ENCODE measurements around the gene SEC23A.
"Not testable (repeated sequence)": the region's sequence is repeated elsewhere in the genome, so short reads cannot be mapped to it uniquely, and the experiment has no call there.

Gene SEC23A

DNA sequence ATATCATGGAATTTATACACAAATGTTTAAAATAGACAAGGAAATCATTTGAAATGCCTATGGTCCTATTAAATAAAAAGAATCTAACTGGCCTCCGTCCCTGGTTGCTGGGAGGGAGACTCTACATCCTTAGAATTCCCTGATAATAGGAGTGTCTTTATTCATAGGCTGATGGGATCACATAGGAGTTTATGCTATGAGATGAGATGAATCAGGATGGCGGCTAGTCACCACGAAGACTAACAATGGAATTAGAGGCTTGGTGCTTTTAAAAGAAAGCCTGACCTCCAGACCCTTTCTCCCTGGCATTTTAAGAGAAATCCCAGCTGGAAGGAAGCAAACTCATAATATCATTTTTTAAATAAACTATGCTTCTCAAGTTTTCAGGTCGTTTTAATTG, 69.7 kb downstream of the SEC23A start:
- Mint-ChIP-seq H3K36me3 (ENCODE audit: low read depth) (peaks cover 40% of the 10 kb centered on the region), H3K27me3 (no peaks in the 10 kb centered on the region), H3K4me3 (no peak overlapping the region), H3K9me3 (no peaks in the 10 kb centered on the region), H3K4me1 (ENCODE audit: low read depth) (peaks cover 13% of the 10 kb centered on the region), H3K27ac (no peak overlapping the region)
- intact Hi-C loops (cut with micrococcal nuclease) = no loop called here

- no peaks in the 10 kb centered on the region for H3K9me3 Mint-ChIP-seq
- H3K27ac Mint-ChIP-seq = no peak overlapping the region
- peaks cover 49% of the 10 kb centered on the region for H3K36me3 Mint-ChIP-seq (ENCODE audit: low read depth)
- H3K4me3 Mint-ChIP-seq = no peak overlapping the region
- intact Hi-C loops (cut with micrococcal nuclease) = no loop called here
- H3K27me3 Mint-ChIP-seq = no peaks in the 10 kb centered on the region
- peaks cover 6% of the 10 kb centered on the region for H3K4me1 Mint-ChIP-seq (ENCODE audit: low read depth)
Observed at GRCh38 chr14:39030209-39030608, 72.8 kb downstream of the SEC23A start.

DNA sequence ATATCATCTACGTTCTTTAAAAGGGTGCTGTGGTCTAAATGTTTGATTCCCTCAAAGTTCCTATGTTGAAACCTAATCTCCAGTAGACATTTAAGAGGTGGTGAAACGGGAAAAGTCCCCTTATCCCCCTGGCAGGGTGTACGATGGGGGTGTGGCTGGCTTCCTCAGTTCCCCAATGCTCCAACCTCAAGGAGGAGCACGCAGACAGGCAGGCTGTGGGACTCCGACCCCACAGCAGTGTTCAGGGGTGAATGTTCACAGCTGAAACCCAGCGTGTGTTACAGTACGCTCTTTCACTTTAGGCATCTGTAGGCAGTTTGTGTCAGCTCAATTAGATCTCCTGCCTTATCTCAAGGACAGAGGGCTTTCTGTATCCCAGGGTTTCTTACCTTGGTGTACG, 73.2 kb downstream of the SEC23A start:
- no peaks in the 10 kb centered on the region for H3K27me3 Mint-ChIP-seq

DNA sequence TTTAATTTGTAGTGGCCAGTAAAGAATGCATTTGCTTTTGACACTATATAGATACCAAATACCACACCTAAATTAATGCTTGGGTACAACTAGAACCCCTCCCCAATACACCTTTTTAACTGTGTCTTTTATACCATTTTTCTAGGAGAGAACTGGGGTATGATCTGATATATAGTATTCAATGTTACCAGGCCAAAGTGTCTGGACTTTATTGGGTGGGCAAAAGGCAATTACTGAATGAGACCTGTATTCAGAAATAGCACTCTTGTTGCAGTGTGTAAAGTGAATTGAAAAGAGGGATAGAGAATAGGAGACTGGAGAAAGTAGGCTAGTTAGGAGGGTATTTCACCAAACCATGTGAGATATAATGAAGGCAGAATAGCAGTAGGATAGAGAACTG, 74.4 kb downstream of the SEC23A start:
- intact Hi-C loops (cut with micrococcal nuclease) = no loop called here
- Mint-ChIP-seq H3K27ac (no peak overlapping the region), H3K27me3 (no peaks in the 10 kb centered on the region), H3K4me1 (ENCODE audit: low read depth) (peaks cover 6% of the 10 kb centered on the region), H3K9me3 (no peaks in the 10 kb centered on the region), H3K36me3 (ENCODE audit: low read depth) (peaks cover 49% of the 10 kb centered on the region), H3K4me3 (no peak overlapping the region)

More for the DNA sequence above, 73.2 kb downstream of the SEC23A start:
- Mint-ChIP-seq H3K4me3 (no peak overlapping the region), H3K36me3 (ENCODE audit: low read depth) (peaks cover 49% of the 10 kb centered on the region), H3K4me1 (ENCODE audit: low read depth) (peaks cover 6% of the 10 kb centered on the region), H3K9me3 (no peaks in the 10 kb centered on the region), H3K27ac (no peak overlapping the region)
- intact Hi-C loops (cut with micrococcal nuclease) = no loop called here

DNA sequence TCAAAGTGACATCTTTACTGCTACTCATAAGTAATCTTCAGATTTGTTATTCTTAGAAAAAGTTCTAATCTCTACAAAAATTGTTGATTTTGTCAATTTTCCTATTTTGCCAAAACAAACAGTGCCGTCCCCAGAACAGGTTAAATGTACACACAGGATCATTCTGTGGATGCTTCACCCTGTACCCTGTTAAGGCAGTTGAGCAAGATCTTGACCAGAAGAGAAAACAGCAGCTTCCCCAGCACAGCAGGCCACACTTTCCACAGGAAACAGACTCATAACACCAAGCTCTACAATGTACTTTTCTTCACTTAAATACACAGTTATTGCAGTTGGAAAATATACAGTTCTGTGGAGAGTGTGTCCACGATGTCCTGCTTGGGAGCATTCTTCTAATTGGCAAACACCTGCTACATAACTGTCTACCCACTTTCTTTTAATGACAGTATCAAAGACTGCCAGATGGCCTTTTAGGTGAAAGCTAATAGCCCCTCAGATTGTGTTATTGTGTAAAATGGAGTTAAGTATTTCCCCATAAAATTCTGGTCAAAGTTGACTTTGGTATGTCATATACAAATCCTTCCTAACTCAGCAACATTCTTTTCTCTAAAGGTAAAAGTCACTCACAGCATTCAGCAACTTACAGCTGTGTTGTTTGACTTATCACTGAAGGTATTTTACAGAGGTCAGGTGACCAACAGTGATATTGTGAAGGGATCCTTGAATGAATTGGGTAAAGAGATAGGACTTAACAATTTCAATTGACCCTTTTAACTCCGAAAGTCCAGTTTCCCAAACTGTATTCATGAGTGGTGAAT, 77.0 kb downstream of the SEC23A start:
- Mint-ChIP-seq H3K36me3 (ENCODE audit: low read depth) (peaks cover 36% of the 10 kb centered on the region), H3K4me1 (ENCODE audit: low read depth) (peaks cover 6% of the 10 kb centered on the region), H3K27me3 (no peaks in the 10 kb centered on the region), H3K9me3 (no peaks in the 10 kb centered on the region), H3K27ac (no peak overlapping the region), H3K4me3 (no peak overlapping the region)
- intact Hi-C loops (cut with micrococcal nuclease) = no loop called here

DNA sequence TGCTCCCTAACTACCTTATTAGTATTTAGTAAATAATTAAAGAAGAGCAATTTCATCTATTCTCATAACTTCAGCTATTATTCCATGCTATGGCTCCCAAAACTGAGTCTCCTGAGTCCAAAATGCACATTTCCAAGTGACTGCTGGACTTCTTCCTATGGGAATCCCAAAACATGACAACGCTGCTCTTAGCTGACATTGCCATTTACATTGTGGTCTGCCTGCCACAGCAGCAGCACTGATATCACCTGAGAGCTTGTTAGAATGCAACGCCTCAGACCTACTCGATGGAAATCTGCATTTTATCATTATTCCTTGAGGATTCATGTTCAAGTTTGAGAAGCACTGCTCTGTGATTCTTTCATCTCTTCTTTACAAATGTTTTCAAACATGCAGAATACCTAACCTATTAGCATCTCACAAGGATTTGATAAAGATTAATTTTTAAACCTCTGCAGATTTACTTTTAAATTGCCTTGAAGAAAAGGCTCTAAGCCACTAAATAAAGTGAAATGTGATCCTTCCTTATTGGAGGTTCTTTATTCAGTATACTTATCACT, 77.7 kb downstream of the SEC23A start:
- Mint-ChIP-seq H3K36me3 (ENCODE audit: low read depth) (peaks cover 30% of the 10 kb centered on the region), H3K27me3 (no peaks in the 10 kb centered on the region), H3K27ac (no peak overlapping the region), H3K9me3 (no peaks in the 10 kb centered on the region), H3K4me1 (ENCODE audit: low read depth) (peaks cover 6% of the 10 kb centered on the region), H3K4me3 (no peak overlapping the region)
- intact Hi-C loops (cut with micrococcal nuclease) = no loop called here

- Mint-ChIP-seq H3K36me3 (ENCODE audit: low read depth) (peaks cover 24% of the 10 kb centered on the region), H3K9me3 (no peaks in the 10 kb centered on the region), H3K4me3 (no peak overlapping the region), H3K4me1 (ENCODE audit: low read depth) (no peaks in the 10 kb centered on the region), H3K27me3 (no peaks in the 10 kb centered on the region), H3K27ac (no peak overlapping the region)
- intact Hi-C loops (cut with micrococcal nuclease) = no loop called here
Observed at GRCh38 chr14:39023939-39024871, 78.8 kb downstream of the SEC23A start.

DNA sequence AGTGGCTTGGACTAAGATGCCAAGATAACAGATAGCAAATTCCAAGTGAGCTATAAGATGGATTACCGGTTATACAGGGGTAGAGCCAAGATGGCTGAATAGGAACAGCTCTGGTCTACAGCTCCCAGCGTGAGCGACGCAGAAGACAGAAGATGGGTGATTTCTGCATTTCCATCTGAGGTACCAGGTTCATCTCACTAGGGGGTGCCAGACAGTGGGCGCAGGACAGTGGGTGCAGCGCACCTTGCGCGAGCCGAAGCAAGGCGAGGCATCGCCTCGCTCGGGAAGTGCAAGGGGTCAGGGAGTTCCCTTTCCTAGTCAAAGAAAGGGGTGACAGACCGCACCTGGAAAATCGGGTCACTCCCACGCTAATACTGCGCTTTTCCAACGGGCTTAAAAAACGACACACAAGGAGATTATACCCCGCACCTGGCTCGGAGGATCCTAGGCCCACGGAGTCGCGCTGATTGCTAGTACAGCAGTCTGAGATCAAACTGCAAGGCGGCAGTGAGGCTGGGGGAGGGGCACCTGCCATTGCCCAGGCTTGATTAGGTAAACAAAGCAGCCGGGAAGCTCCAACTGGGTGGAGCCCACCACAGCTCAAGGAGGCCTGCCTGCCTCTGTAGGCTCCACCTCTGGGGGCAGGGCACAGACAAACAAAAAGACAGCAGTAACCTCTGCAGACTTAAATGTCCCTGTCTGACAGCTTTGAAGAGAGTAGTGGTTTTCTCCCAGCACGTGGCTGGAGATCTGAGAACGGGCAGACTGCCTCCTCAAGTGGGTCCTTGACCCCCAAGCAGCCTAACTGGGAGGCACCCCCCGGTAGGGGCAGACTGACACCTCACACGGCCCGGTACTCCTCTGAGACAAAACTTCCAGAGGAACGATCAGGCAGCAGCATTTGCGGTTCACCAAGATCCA, 85.7 kb downstream of the SEC23A start:
- not testable (repeated sequence) for H3K9me3 Mint-ChIP-seq; H3K36me3 Mint-ChIP-seq (ENCODE audit: low read depth); H3K27ac Mint-ChIP-seq; H3K4me1 Mint-ChIP-seq (ENCODE audit: low read depth); H3K4me3 Mint-ChIP-seq; H3K27me3 Mint-ChIP-seq
- intact Hi-C loops (cut with micrococcal nuclease) = loop anchor here (5.0 kb wide), 2 partner anchors 150 to 1030 kb away; no protein-coding TSS in a partner anchor

DNA sequence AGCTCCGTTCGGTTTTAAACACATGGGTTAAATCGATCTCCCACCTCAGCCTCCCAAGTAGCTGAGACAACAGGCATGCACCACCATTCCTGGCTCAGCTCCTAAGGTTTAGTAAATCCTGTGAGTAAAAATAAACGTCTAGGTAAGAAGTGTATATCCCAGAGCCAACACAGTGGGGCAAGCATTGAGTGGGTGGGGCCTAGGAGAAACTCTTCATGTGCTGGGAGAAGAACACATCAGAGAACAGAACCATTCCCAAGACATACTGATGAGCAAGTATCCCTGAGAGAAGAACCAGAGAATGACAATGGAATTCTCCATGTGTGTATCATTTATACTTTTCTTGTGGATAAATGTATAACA, 86.3 kb downstream of the SEC23A start:
- Mint-ChIP-seq H3K4me1 (ENCODE audit: low read depth) (no peaks in the 10 kb centered on the region), H3K27me3 (no peaks in the 10 kb centered on the region), H3K9me3 (no peaks in the 10 kb centered on the region), H3K27ac (no peak overlapping the region), H3K4me3 (no peak overlapping the region), H3K36me3 (ENCODE audit: low read depth) (peaks cover 6% of the 10 kb centered on the region)
- intact Hi-C loops (cut with micrococcal nuclease) = loop anchor here (5.0 kb wide), 2 partner anchors 149 to 1029 kb away; no protein-coding TSS in a partner anchor

DNA sequence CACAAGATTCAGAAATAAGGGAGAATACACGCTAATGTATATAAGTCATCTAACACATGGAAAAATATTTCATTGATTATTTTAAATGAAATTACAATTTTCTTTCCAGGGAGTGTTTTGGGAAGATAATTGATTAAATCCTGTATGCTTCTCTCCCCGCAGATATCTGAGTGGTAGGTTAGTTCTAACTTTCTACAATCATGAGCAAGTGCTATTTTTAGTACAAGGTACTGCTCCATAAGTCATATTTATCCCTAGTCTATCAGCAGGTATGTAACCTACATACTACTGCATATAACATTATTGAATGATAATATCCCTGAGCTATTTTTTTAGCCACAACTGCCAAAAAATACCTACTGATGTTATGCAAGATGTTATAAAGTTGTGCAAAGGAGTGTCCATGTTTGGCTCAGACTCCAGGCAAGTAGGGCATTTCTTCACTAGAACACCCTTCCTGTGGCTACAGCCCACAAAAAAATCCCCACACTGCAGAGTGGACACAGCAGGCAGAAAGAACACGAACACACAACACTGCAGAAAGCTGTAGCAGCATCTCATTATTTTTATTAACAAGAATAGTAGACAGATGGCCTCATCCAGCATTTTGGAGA, 87.0 kb downstream of the SEC23A start:
- H3K9me3 Mint-ChIP-seq = no peaks in the 10 kb centered on the region
- H3K36me3 Mint-ChIP-seq (ENCODE audit: low read depth) = peaks cover 6% of the 10 kb centered on the region
- intact Hi-C loops (cut with micrococcal nuclease) = loop anchor here (1.0 to 5.0 kb wide), 3 partner anchors 149 to 1029 kb away; no protein-coding TSS in a partner anchor
- no peak overlapping the region for H3K27ac Mint-ChIP-seq
- H3K27me3 Mint-ChIP-seq = no peaks in the 10 kb centered on the region
- no peaks in the 10 kb centered on the region for H3K4me1 Mint-ChIP-seq (ENCODE audit: low read depth)
- H3K4me3 Mint-ChIP-seq = no peak overlapping the region

GRCh38 chr14:39015360-39015961, 87.6 kb downstream of the SEC23A start:
- Mint-ChIP-seq H3K4me3 (no peak overlapping the region), H3K27me3 (no peaks in the 10 kb centered on the region), H3K36me3 (ENCODE audit: low read depth) (peaks cover 6% of the 10 kb centered on the region), H3K4me1 (ENCODE audit: low read depth) (no peaks in the 10 kb centered on the region), H3K9me3 (no peaks in the 10 kb centered on the region), H3K27ac (no peak overlapping the region)
- intact Hi-C loops (cut with micrococcal nuclease) = loop anchor here (1.0 to 5.0 kb wide), 3 partner anchors 148 to 1028 kb away; no protein-coding TSS in a partner anchor

DNA sequence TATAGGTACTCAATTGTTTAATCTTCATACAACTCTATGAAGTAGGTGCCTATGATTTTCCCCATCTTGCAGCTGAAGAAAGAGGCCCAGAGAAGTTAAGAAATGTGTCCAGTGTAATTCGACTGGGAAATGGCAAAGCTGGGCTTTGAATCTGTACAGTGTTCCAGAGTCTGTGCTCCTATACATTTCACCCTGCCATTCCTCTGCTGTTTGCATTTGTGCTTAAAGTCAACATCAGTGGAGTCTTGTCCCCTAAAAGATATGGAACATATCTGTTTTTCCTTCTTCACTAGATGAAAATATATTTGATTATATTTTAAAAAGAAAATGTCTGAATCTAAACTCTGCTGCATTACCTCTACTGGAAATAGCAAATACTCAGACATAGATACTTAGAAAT, 88.6 kb downstream of the SEC23A start:
- intact Hi-C loops (cut with micrococcal nuclease) = no loop called here
- H3K36me3 Mint-ChIP-seq (ENCODE audit: low read depth) = no peaks in the 10 kb centered on the region
- no peaks in the 10 kb centered on the region for H3K27me3 Mint-ChIP-seq
- H3K4me3 Mint-ChIP-seq = no peak overlapping the region
- no peaks in the 10 kb centered on the region for H3K4me1 Mint-ChIP-seq (ENCODE audit: low read depth)
- no peaks in the 10 kb centered on the region for H3K9me3 Mint-ChIP-seq
- no peak overlapping the region for H3K27ac Mint-ChIP-seq

All from dendritic cell treated with granulocyte-macrophage colony-stimulating factor and Interleukin-4, amounts not matched to agents 40 ng/mL and 50 ng/mL, for 4 days (primary cell).